Muscle layer of duodenum (tissue), 2 donors: ENCODE results near the gene IL22.

Experiments
- H3K27ac ChIP-seq: one replicate; pipeline ENCODE4 v1.7.0; 2013; ENCODE audit warnings: mild to moderate bottlenecking, low read length
- H3K27me3 ChIP-seq: one replicate; pipeline ENCODE4 v1.7.0; 2013; ENCODE audit warnings: low read depth, mild to moderate bottlenecking, control low read depth, low read length
- H3K36me3 ChIP-seq, 2 donors: one replicate each; pipeline ENCODE4 v1.7.0; 2013; ENCODE audit warnings: low read length in 2 of 2, control low read depth in 1 of 2, mild to moderate bottlenecking in 1 of 2; ENCODE audit not compliant: insufficient read depth in 2 of 2, control insufficient read depth in 1 of 2
- H3K4me1 ChIP-seq, 2 donors: one replicate each; pipeline ENCODE4 v1.7.0; 2013; ENCODE audit warnings: low read length in 2 of 2, mild to moderate bottlenecking in 2 of 2, control low read depth in 1 of 2, moderate library complexity in 1 of 2; ENCODE audit not compliant: insufficient read depth in 2 of 2, control insufficient read depth in 1 of 2
- H3K4me3 ChIP-seq, 2 donors: one replicate each; pipeline ENCODE4 v1.7.0; 2013; ENCODE audit warnings: low read length in 2 of 2, low read depth in 1 of 2, mild to moderate bottlenecking in 1 of 2
- H3K9me3 ChIP-seq, 2 donors: one replicate each; pipeline ENCODE4 v1.7.0; 2013; ENCODE audit warnings: low read length in 2 of 2, control low read depth in 1 of 2, mild to moderate bottlenecking in 1 of 2; ENCODE audit not compliant: control insufficient read depth in 1 of 2
- donor health status: healthy.

The IL22 gene

GRCh38 chr12:68240079-68240478, 13.3 kb downstream of the IL22 start:
- Histone ChIP-seq H3K9me3 (no peaks in the 10 kb centered on the region), H3K36me3 (no peaks in the 10 kb centered on the region), H3K4me3 (no peak overlapping the region), H3K27ac (peak overlapping the region; percentile 35), H3K4me1 (peaks cover 13 to 37% of the 10 kb centered on the region in 2 donors), H3K27me3 (no peaks in the 10 kb centered on the region)

GRCh38 chr12:68239309-68239982, 14.0 kb downstream of the IL22 start:
- Histone ChIP-seq H3K4me3 (no peak overlapping the region), H3K36me3 (no peaks in the 10 kb centered on the region), H3K9me3 (no peaks in the 10 kb centered on the region), H3K27ac (peak overlapping the region; percentile 35), H3K27me3 (no peaks in the 10 kb centered on the region), H3K4me1 (peaks cover 13 to 35% of the 10 kb centered on the region in 2 donors)

- H3K27ac ChIP-seq, result no peak overlapping the region
- no peaks in the 10 kb centered on the region for H3K9me3 ChIP-seq
- H3K4me1 ChIP-seq, result peaks cover 13 to 35% of the 10 kb centered on the region in 2 donors
These were observed 15.8 kb downstream of the IL22 start for GRCh38 chr12:68237619-68238018.

GRCh38 chr12:68237078-68237477, 16.3 kb downstream of the IL22 start:
- Histone ChIP-seq H3K9me3 (no peaks in the 10 kb centered on the region), H3K4me3 (peak overlapping the region; percentile 52 to 54), H3K27me3 (no peaks in the 10 kb centered on the region), H3K36me3 (no peaks in the 10 kb centered on the region), H3K27ac (no peak overlapping the region), H3K4me1 (peaks cover 13 to 35% of the 10 kb centered on the region in 2 donors)

More at GRCh38 chr12:68237619-68238018, 15.8 kb downstream of the IL22 start:
- Histone ChIP-seq H3K36me3 (no peaks in the 10 kb centered on the region), H3K4me3 (peak overlapping the region in 1 of 2 donors; percentile 54), H3K27me3 (no peaks in the 10 kb centered on the region)

GRCh38 chr12:68236421-68237059, 16.9 kb downstream of the IL22 start:
- Histone ChIP-seq H3K9me3 (no peaks in the 10 kb centered on the region), H3K4me3 (peak overlapping the region; percentile 52 to 54), H3K36me3 (no peaks in the 10 kb centered on the region), H3K27ac (no peak overlapping the region), H3K4me1 (peaks cover 13 to 33% of the 10 kb centered on the region in 2 donors), H3K27me3 (no peaks in the 10 kb centered on the region)

- no peaks in the 10 kb centered on the region for H3K36me3 ChIP-seq
- peaks cover 13 to 26% of the 10 kb centered on the region in 2 donors for H3K4me1 ChIP-seq
- H3K4me3 ChIP-seq, result no peak overlapping the region
- no peaks in the 10 kb centered on the region for H3K9me3 ChIP-seq
- H3K27ac ChIP-seq, result no peak overlapping the region
- H3K27me3 ChIP-seq, result no peaks in the 10 kb centered on the region
These were observed 17.8 kb downstream of the IL22 start for GRCh38 chr12:68235576-68235975.

GRCh38 chr12:68234140-68234539, 19.3 kb downstream of the IL22 start:
- Histone ChIP-seq H3K9me3 (no peaks in the 10 kb centered on the region), H3K36me3 (no peaks in the 10 kb centered on the region), H3K4me1 (peaks cover 4 to 15% of the 10 kb centered on the region in 2 donors), H3K27ac (no peak overlapping the region), H3K4me3 (no peak overlapping the region), H3K27me3 (no peaks in the 10 kb centered on the region)

- Histone ChIP-seq H3K27me3 (no peaks in the 10 kb centered on the region), H3K36me3 (no peaks in the 10 kb centered on the region), H3K27ac (no peak overlapping the region), H3K4me1 (peaks cover 4 to 15% of the 10 kb centered on the region in 2 donors), H3K9me3 (no peaks in the 10 kb centered on the region), H3K4me3 (no peak overlapping the region)
These were observed 19.9 kb downstream of the IL22 start for GRCh38 chr12:68233498-68233897.

GRCh38 chr12:68231691-68232090, 21.7 kb downstream of the IL22 start:
- Histone ChIP-seq H3K27ac (no peak overlapping the region), H3K9me3 (no peaks in the 10 kb centered on the region), H3K27me3 (no peaks in the 10 kb centered on the region), H3K36me3 (no peaks in the 10 kb centered on the region), H3K4me3 (no peak overlapping the region), H3K4me1 (peaks cover under 1 to 4% of the 10 kb centered on the region in 2 donors)

GRCh38 chr12:68231229-68231628, 22.2 kb downstream of the IL22 start:
- Histone ChIP-seq H3K27me3 (no peaks in the 10 kb centered on the region), H3K9me3 (no peaks in the 10 kb centered on the region), H3K36me3 (no peaks in the 10 kb centered on the region), H3K27ac (no peak overlapping the region), H3K4me3 (no peak overlapping the region), H3K4me1 (peaks cover 0 to 2% of the 10 kb centered on the region in 2 donors)

GRCh38 chr12:68229956-68230355, 23.4 kb downstream of the IL22 start:
- Histone ChIP-seq H3K4me3 (no peak overlapping the region), H3K4me1 (no peaks in the 10 kb centered on the region), H3K27ac (no peak overlapping the region), H3K9me3 (no peaks in the 10 kb centered on the region), H3K36me3 (no peaks in the 10 kb centered on the region), H3K27me3 (no peaks in the 10 kb centered on the region)
